Natural killer cell (primary cell): Measurements from ENCODE around the gene TLE3. TPM values are rescaled to one million over a fixed set of nuclear protein-coding genes. Genes with fewer than 3 reads are reported as not detected.

Experiments
- ATAC-seq, 3 donors: fragments of 150-1000 bp in 2 of 3; fragments of 200-7000 bp in 1 of 3; cut with Tn5 transposase; 1 replicate in 1 of 3; 2 replicates in 2 of 3; pipeline ENCODE4 v1.10.0; 2021; ENCODE audit warnings: mild to moderate bottlenecking in 2 of 3, moderate library complexity in 2 of 3
- DNase-seq, 2 donors: peaks; one replicate each; pipeline versions ENCODE4 v3.0.0 to v3.0.0-alpha.2; 2013 to 2021; ENCODE audit warnings: mixed read lengths in 1 of 2
- H3K27ac ChIP-seq: one replicate; pipeline ENCODE4 v1.5.1; 2013; ENCODE audit warnings: mild to moderate bottlenecking, low read length
- H3K27me3 ChIP-seq: one replicate; pipeline ENCODE4 v1.6.1; 2013; ENCODE audit warnings: low read length; ENCODE audit not compliant: control insufficient read depth, insufficient read depth
- H3K36me3 ChIP-seq: one replicate; pipeline ENCODE4 v1.6.1; 2013; ENCODE audit warnings: low read length; ENCODE audit not compliant: control insufficient read depth, insufficient read depth
- H3K4me1 ChIP-seq: one replicate; pipeline ENCODE4 v1.6.1; 2013; ENCODE audit warnings: low read length; ENCODE audit not compliant: control insufficient read depth, insufficient read depth
- H3K4me3 ChIP-seq: one replicate; pipeline ENCODE4 v1.5.1; 2013; ENCODE audit warnings: low read length
- H3K9me3 ChIP-seq: one replicate; pipeline ENCODE4 v1.6.1; 2013; ENCODE audit warnings: low read length; ENCODE audit not compliant: control insufficient read depth, insufficient read depth
- H3K27ac Mint-ChIP-seq, 2 donors: one replicate each; pipeline ENCODE4 v1.8.0; 2022; ENCODE audit warnings: mild to moderate bottlenecking in 2 of 2, mixed read lengths in 2 of 2, moderate library complexity in 1 of 2
- H3K27me3 Mint-ChIP-seq, 2 donors: one replicate each; pipeline ENCODE4 v1.8.0; 2022; ENCODE audit warnings: low read depth in 2 of 2, mixed read lengths in 2 of 2
- H3K36me3 Mint-ChIP-seq: one replicate; pipeline ENCODE4 v1.8.0; 2022; ENCODE audit warnings: mixed read lengths
- H3K4me1 Mint-ChIP-seq, 2 donors: one replicate each; pipeline ENCODE4 v1.8.0; 2022; ENCODE audit warnings: mixed read lengths in 2 of 2
- H3K4me3 Mint-ChIP-seq: one replicate; pipeline ENCODE4 v1.8.0; 2022; ENCODE audit warnings: mild to moderate bottlenecking, moderate library complexity, mixed read lengths
- H3K9me3 Mint-ChIP-seq, 2 donors: one replicate each; pipeline ENCODE4 v1.8.0; 2022; ENCODE audit warnings: mixed read lengths in 2 of 2
- WGBS: methylation state at CpG from one replicate; pipeline ENCODE4 v1.1.7; 2013; ENCODE audit warnings: missing lambda C conversion rate; ENCODE audit not compliant: insufficient coverage; 5-methylcytosine and 5-hydroxymethylcytosine counted together
- intact Hi-C: fragments of 100-400 bp; cut with micrococcal nuclease; formaldehyde crosslinking; loops from one replicate; pipeline ENCODE4 v1.14.2; 2022
- total RNA-seq, 4 donors: library from RNA; stranded (reverse); fragments of 120-200 nt in 1 of 4; gene quantifications; one replicate each; pipeline versions ENCODE4 v1.2.3 to v1.2.4, GENCODE V29; 2013 to 2022
- TF ChIP-seq, protein P1 (sequence below): fragments of 200-600 bp; IDR thresholded peaks from one replicate; pipeline ENCODE4 v1.8.0; 2022; ENCODE audit warnings: antibody characterized with exemption

TLE3 gene
- total RNA-seq, 3 donors from 2014 or later (not counting 1 experiment from before 2014, with no cell fraction given) = 32.1 to 94.9 (median 36.7) TPM

DNA sequence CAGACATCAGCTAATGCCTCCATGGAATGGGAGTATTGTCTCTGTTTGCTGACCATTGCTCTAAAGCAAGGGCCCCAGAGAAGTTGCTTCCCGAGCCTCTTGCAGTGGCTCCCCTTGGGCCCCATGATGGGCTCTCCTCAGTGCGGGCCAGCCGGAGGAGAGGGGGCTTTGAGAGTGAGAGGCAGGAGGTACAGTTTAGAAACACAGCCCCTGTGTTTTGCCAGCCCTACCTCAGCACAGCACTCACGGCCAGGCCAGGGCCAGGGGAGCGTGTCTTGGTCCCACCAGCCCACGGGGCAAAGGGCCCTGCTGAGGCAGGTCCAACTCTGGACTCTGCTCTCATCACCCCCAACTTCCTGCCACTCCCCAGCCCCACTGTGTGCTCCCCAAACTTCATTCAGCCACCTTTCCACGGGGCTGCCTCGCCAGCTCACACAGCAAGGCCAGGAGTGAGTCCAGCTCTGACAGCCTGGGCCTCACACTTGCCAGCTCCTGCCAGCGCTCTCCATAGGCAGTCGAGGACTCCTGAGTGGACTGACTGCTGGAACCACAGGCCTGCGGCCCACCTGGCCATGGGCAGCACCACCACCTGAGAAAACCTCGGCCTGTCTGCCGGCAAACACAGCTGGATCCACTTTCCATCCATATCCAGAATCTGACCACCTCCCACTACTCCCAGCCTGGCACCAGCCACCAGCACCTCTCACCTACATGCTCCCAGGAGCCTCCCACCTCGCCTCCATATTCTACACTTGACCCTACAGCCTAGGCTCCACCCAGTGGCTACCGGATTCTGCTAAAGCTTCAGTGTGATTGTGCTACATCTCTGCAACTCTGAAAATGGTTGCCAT, 99.0 kb downstream of the TLE3 start:
- 86% methylated on average over 15 of the region's 15 CpGs for WGBS
- TF ChIP-seq, protein P1, sequence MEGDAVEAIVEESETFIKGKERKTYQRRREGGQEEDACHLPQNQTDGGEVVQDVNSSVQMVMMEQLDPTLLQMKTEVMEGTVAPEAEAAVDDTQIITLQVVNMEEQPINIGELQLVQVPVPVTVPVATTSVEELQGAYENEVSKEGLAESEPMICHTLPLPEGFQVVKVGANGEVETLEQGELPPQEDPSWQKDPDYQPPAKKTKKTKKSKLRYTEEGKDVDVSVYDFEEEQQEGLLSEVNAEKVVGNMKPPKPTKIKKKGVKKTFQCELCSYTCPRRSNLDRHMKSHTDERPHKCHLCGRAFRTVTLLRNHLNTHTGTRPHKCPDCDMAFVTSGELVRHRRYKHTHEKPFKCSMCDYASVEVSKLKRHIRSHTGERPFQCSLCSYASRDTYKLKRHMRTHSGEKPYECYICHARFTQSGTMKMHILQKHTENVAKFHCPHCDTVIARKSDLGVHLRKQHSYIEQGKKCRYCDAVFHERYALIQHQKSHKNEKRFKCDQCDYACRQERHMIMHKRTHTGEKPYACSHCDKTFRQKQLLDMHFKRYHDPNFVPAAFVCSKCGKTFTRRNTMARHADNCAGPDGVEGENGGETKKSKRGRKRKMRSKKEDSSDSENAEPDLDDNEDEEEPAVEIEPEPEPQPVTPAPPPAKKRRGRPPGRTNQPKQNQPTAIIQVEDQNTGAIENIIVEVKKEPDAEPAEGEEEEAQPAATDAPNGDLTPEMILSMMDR = no peak
- Histone ChIP-seq H3K4me1 (peaks cover 3% of the 10 kb centered on the region), H3K36me3 (no peaks in the 10 kb centered on the region), H3K4me3 (no peak overlapping the region), H3K9me3 (peaks cover 11% of the 10 kb centered on the region), H3K27ac (no peak overlapping the region), H3K27me3 (no peaks in the 10 kb centered on the region)
- intact Hi-C loops = no loop called here
- peaks cover 14 to 61% of the 10 kb centered on the region in 2 donors for H3K27me3 Mint-ChIP-seq
- ATAC-seq (no peak), DNase-seq (no peak)
- H3K27ac Mint-ChIP-seq = no peak overlapping the region
- no peaks in the 10 kb centered on the region for H3K36me3 Mint-ChIP-seq
- H3K4me1 Mint-ChIP-seq = no peaks in the 10 kb centered on the region
- peaks cover 0 to 4% of the 10 kb centered on the region in 2 donors for H3K9me3 Mint-ChIP-seq
- no peak overlapping the region for H3K4me3 Mint-ChIP-seq

DNA sequence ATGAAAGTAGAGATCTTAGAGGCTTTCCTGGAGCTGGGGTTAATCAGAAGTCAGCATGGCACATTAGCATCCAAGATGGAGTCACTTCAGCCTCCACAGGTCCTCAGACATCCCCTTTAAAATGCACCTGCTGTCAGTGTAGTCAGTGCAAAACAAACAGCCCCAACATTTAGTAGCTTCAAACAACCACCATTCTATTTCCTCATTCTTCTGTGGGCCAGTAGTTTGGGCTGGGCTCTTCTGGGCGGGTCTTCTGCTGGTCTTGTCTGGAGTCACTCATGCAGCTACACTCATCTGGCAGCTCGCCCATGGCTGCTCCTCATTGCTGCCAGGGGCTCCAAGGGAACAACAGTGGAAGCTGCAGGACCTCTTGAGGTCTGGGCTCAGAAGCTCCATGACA, 99.9 kb downstream of the TLE3 start:
- intact Hi-C loops = no loop called here
- Mint-ChIP-seq H3K9me3 (no peaks in the 10 kb centered on the region), H3K27me3 (peaks cover 17 to 53% of the 10 kb centered on the region in 2 donors), H3K4me3 (no peak overlapping the region), H3K36me3 (no peaks in the 10 kb centered on the region), H3K4me1 (no peaks in the 10 kb centered on the region), H3K27ac (no peak overlapping the region)
- Histone ChIP-seq H3K9me3 (peaks cover 5% of the 10 kb centered on the region), H3K27ac (no peak overlapping the region), H3K4me3 (no peak overlapping the region), H3K4me1 (peaks cover 5% of the 10 kb centered on the region), H3K27me3 (no peaks in the 10 kb centered on the region), H3K36me3 (no peaks in the 10 kb centered on the region)
- no peak for ATAC-seq
- no peak for DNase-seq
- TF ChIP-seq, protein P1 = no peak
- 80% methylated on average over 2 of the region's 2 CpGs for WGBS
